Sigmoid colon (tissue), 7 donors: ENCODE data around the gene NACA2. TPM values are rescaled to one million over a fixed set of nuclear protein-coding genes. Genes with fewer than 3 reads are reported as not detected.
"Not testable (repeated sequence)": the region's sequence is repeated elsewhere in the genome, so short reads cannot be mapped to it uniquely, and the experiment has no call there.

Experiments
- DNase-seq: peaks from one replicate; pipeline ENCODE4 v3.0.0-alpha.2; 2019
- H3K27ac ChIP-seq, 4 donors: fragments of 200-600 bp; sonication (generic); one replicate each; pipeline ENCODE4 v1.5.1; 2016 to 2019; ENCODE audit warnings: mild to moderate bottlenecking in 1 of 4
- H3K27me3 ChIP-seq, 3 donors: fragments of 200-600 bp; sonication (generic); one replicate each; pipeline ENCODE4 v1.5.1; 2019; ENCODE audit warnings: mild to moderate bottlenecking in 1 of 3
- H3K36me3 ChIP-seq, 4 donors: fragments of 200-600 bp; sonication (generic); one replicate each; pipeline ENCODE4 v1.5.1; 2016 to 2019
- H3K4me1 ChIP-seq, 4 donors: fragments of 200-600 bp; sonication (generic); one replicate each; pipeline ENCODE4 v1.5.1; 2017 to 2019
- H3K4me3 ChIP-seq, 4 donors: fragments of 200-600 bp; sonication (generic); one replicate each; pipeline ENCODE4 v1.5.1; 2017 to 2019; ENCODE audit warnings: mild to moderate bottlenecking in 2 of 4, moderate library complexity in 1 of 4
- H3K9me3 ChIP-seq, 4 donors: fragments of 200-600 bp in 3 of 4; sonication (generic) in 3 of 4; one replicate each; pipeline versions ENCODE4 v1.5.1 to v1.6.1; 2013 to 2019
- CTCF ChIP-seq, 4 experiments: fragments of 450-650 bp in 3 of 4; fragments of 200-600 bp in 1 of 4; IDR thresholded peaks; one replicate each; pipeline ENCODE4 v1.5.1; 2016 to 2019; ENCODE audit warnings: antibody characterized with exemption in 4 of 4, mild to moderate bottlenecking in 3 of 4, moderate library complexity in 2 of 4
- EP300 ChIP-seq, 4 donors: sonication (generic); formaldehyde crosslinking; IDR thresholded peaks; one replicate each; pipeline ENCODE4 v1.6.1; 2017; ENCODE audit warnings: antibody characterized with exemption in 4 of 4
- POLR2A ChIP-seq, 2 donors: fragments of 450-650 bp; IDR thresholded peaks; one replicate each; pipeline ENCODE4 v1.6.1; 2016; ENCODE audit warnings: antibody characterized with exemption in 2 of 2, mild to moderate bottlenecking in 2 of 2, moderate library complexity in 2 of 2
- POLR2AphosphoS5 ChIP-seq, 4 donors: sonication (generic); formaldehyde crosslinking; IDR thresholded peaks; one replicate each; pipeline ENCODE4 v1.6.1; 2017; ENCODE audit warnings: antibody characterized with exemption in 4 of 4
- WGBS, 2 donors: extraction: QIAGEN DNeasy Blood & Tissue Kit; methylation state at CpG; one replicate each; pipeline ENCODE4 v1.1.7; 2013; 5-methylcytosine and 5-hydroxymethylcytosine counted together
- intact Hi-C: fragments of 100-400 bp; cut with DNase I; formaldehyde crosslinking; loops from one replicate; pipeline ENCODE4 v1.15.1; 2023
- polyA plus RNA-seq, 3 donors: library from polyadenylated mRNA; stranded (reverse); fragments of 200-250 nt; gene quantifications; one replicate each; pipeline ENCODE4 v1.2.3, GENCODE V29; 2013
- total RNA-seq, 4 donors: library from RNA; depleted of rRNA; stranded (reverse); fragments of >200 nt; gene quantifications; one replicate each; pipeline ENCODE4 v1.1.0, GENCODE V29; 2016
- donor health status: healthy with polysubstance abuse.
- donor health status: Bipolar disorder and iron deficiency.
- donor health status: healthy.

The NACA2 gene
- total and polyA plus RNA-seq, 7 donors: not detected

DNA sequence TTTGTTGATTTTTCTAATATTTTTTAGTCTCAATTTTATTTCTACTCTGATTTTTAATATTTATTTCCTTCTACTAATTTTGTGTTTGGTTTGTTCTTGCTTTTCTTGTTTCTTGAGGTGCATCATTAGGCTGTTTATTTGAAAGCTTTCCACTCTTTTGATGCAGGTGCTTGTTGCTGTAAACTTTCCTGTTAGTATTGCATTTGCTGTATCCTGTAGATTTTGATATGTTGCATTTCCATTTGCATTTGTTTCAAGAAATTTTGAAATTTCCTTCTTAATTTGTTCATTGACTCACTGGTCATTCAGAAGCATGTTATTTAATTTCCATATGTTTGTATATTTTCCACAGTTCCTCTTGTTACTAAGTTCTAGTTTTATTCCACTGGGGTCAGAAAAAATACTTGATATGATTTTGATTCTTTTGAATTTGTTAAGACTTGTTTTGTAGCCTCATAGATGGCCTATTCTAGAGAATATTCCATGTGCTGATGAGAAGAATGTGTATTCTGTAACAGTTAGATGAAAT is 43.1 kb upstream of the NACA2 start:
- no peak for DNase-seq
- TF ChIP-seq EP300 (IDR thresholded peaks at IDR 0.05) (no peak), POLR2A (IDR thresholded peaks at IDR 0.05) (no peak), CTCF (IDR thresholded peaks at IDR 0.05) (no peak), POLR2AphosphoS5 (IDR thresholded peaks at IDR 0.05) (no peak)
- H3K27ac ChIP-seq: no peak overlapping the region

DNA sequence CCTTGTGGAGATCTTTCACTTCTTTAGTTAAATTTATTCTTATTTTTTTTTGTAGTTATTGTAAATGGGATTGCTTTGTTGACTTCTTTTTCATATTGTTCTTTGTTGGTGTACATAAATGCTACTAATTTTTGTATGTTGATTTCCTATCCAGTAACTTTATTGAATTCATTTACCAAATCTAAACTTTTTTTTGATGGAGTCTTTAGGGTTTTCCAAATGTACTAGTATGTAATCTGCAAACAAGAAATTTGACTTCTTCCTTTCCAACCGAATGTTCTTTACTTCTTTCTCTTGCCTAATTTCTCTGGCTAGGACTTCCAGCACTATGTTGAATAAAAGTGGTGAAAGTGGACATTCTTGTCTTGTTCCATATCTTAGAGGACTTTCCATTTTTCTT is 41.8 kb upstream of the NACA2 start:
- no peaks in the 10 kb centered on the region for H3K36me3 ChIP-seq
- no peaks in the 10 kb centered on the region for H3K4me1 ChIP-seq
- H3K27ac ChIP-seq: no peak overlapping the region
- 79 to 98% methylated on average over 1 of the region's 1 CpG for WGBS, 2 donors
- TF ChIP-seq POLR2A (IDR thresholded peaks at IDR 0.05) (no peak), CTCF (IDR thresholded peaks at IDR 0.05) (no peak), POLR2AphosphoS5 (IDR thresholded peaks at IDR 0.05) (no peak), EP300 (IDR thresholded peaks at IDR 0.05) (no peak)
- H3K9me3 ChIP-seq: peaks cover 0 to 3% (median 0%) of the 10 kb centered on the region in 4 donors
- no peak overlapping the region for H3K4me3 ChIP-seq
- intact Hi-C loops: no loop called here
- DNase-seq: no peak
- no peaks in the 10 kb centered on the region for H3K27me3 ChIP-seq

More for the DNA sequence above, 43.1 kb upstream of the NACA2 start:
- Histone ChIP-seq H3K4me3 (no peak overlapping the region), H3K36me3 (no peaks in the 10 kb centered on the region), H3K9me3 (peaks cover 0 to 3% (median 0%) of the 10 kb centered on the region in 4 donors), H3K27me3 (no peaks in the 10 kb centered on the region), H3K4me1 (no peaks in the 10 kb centered on the region)
- intact Hi-C loops: no loop called here

- DNase-seq: no peak
- H3K36me3 ChIP-seq: no peaks in the 10 kb centered on the region
- H3K4me1 ChIP-seq: no peaks in the 10 kb centered on the region
- no peak for TF ChIP-seq EP300 (IDR thresholded peaks at IDR 0.05)
- TF ChIP-seq POLR2A (IDR thresholded peaks at IDR 0.05): no peak
- TF ChIP-seq CTCF (IDR thresholded peaks at IDR 0.05): no peak
- TF ChIP-seq POLR2AphosphoS5 (IDR thresholded peaks at IDR 0.05): no peak
- H3K27ac ChIP-seq: no peak overlapping the region
- H3K4me3 ChIP-seq: no peak overlapping the region
- H3K9me3 ChIP-seq: peaks cover 0 to 3% (median 0%) of the 10 kb centered on the region in 4 donors
- WGBS, 2 donors: 69 to 75% methylated on average over 1 of the region's 1 CpG
- H3K27me3 ChIP-seq: no peaks in the 10 kb centered on the region
- intact Hi-C loops: no loop called here
These were observed 40.8 kb upstream of the NACA2 start for GRCh38 chr17:61631800-61632199.

GRCh38 chr17:61628158-61628557 is 37.1 kb upstream of the NACA2 start:
- H3K36me3 ChIP-seq, H3K4me1 ChIP-seq, DNase-seq, H3K27me3 ChIP-seq, intact Hi-C loops, H3K4me3 ChIP-seq, H3K27ac ChIP-seq, H3K9me3 ChIP-seq: not testable (repeated sequence)
- WGBS, 2 donors: 77 to 90% methylated on average over 4 of the region's 4 CpGs

DNA sequence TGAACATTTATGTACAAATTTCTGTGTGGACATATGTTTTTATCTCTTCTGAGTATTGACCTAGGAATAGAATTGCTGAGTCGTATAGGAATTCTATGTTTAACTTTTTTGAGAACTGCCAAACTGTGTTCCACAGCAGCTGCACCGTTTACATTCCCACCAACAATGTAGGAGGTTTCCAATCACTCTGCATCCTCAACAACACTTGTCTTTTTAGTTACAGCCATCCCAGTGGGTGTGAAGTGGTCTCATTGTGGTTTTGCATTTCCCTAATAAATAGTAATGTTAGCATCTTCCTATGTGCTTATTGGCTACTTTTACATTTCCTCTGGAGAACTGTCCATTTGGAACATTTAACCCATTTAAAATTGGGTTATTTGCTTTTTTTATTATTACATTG is 36.6 kb upstream of the NACA2 start:
- intact Hi-C loops: no loop called here
- no peak for DNase-seq
- no peaks in the 10 kb centered on the region for H3K4me1 ChIP-seq
- TF ChIP-seq EP300 (IDR thresholded peaks at IDR 0.05) (no peak), POLR2A (IDR thresholded peaks at IDR 0.05) (no peak), CTCF (IDR thresholded peaks at IDR 0.05) (no peak), POLR2AphosphoS5 (IDR thresholded peaks at IDR 0.05) (no peak)
- H3K4me3 ChIP-seq: no peak overlapping the region
- no peaks in the 10 kb centered on the region for H3K9me3 ChIP-seq
- WGBS, 2 donors: 16 to 21% methylated on average over 2 of the region's 2 CpGs
- no peaks in the 10 kb centered on the region for H3K27me3 ChIP-seq
- no peak overlapping the region for H3K27ac ChIP-seq
- H3K36me3 ChIP-seq: no peaks in the 10 kb centered on the region
